Nephron (organoid): Measurements from ENCODE around the gene ST3GAL5.
A peak's percentile ranks its signal among the peaks of the same experiment; 100 is the strongest.

ENCODE experiments used
- H3K27ac Mint-ChIP-seq, 3 experiments: 2 replicates each; pipeline ENCODE4 v1.8.0; 2020; ENCODE audit warnings: mixed read lengths in 3 of 3, mild to moderate bottlenecking in 2 of 3, moderate library complexity in 1 of 3
- H3K27me3 Mint-ChIP-seq: 2 replicates; pipeline ENCODE4 v1.8.0; 2021; ENCODE audit warnings: low read depth, mild to moderate bottlenecking, moderate library complexity, mixed read lengths
- H3K36me3 Mint-ChIP-seq: 2 replicates; pipeline ENCODE4 v1.8.0; 2020; ENCODE audit warnings: low read depth, mixed read lengths
- H3K4me1 Mint-ChIP-seq: 2 replicates; pipeline ENCODE4 v1.8.0; 2020; ENCODE audit warnings: mixed read lengths
- H3K4me3 Mint-ChIP-seq, 3 experiments: 2 replicates each; pipeline ENCODE4 v1.8.0; 2020; ENCODE audit warnings: mild to moderate bottlenecking in 3 of 3, mixed read lengths in 3 of 3, moderate library complexity in 2 of 3
- H3K9me3 Mint-ChIP-seq: 2 replicates; pipeline ENCODE4 v1.8.0; 2020; ENCODE audit warnings: mixed read lengths
- CTCF ChIP-seq, 3 experiments: fragments of 200-600 bp; sonication (generic); IDR thresholded peaks; one replicate each; pipeline ENCODE4 v1.5.0; 2021; ENCODE audit warnings: antibody characterized with exemption in 3 of 3; ENCODE audit not compliant: unreplicated experiment in 3 of 3

Gene ST3GAL5

GRCh38 chr2:85794038-85794441 is 94.8 kb downstream of the ST3GAL5 start:
- Mint-ChIP-seq H3K9me3 (no peaks in the 10 kb centered on the region), H3K36me3 (no peaks in the 10 kb centered on the region), H3K27me3 (peaks cover 5% of the 10 kb centered on the region), H3K27ac (peak overlapping the region; percentile 16 to 88 (median 22)), H3K4me3 (peak overlapping the region in 1 of 3 experiments; percentile 24), H3K4me1 (peaks cover 97% of the 10 kb centered on the region)
- no peak for TF ChIP-seq CTCF (IDR thresholded peaks at IDR 0.05; ENCODE audit: unreplicated experiment in 3 of 3)

- Mint-ChIP-seq H3K27ac (peak overlapping the region; percentile 16 to 88 (median 22)), H3K36me3 (no peaks in the 10 kb centered on the region), H3K4me1 (peaks cover 94% of the 10 kb centered on the region), H3K9me3 (no peaks in the 10 kb centered on the region), H3K27me3 (peaks cover 5% of the 10 kb centered on the region), H3K4me3 (no peak overlapping the region)
- no peak for TF ChIP-seq CTCF (IDR thresholded peaks at IDR 0.05; ENCODE audit: unreplicated experiment in 3 of 3)
These were observed 95.2 kb downstream of the ST3GAL5 start for GRCh38 chr2:85793584-85793983.

- no peak for TF ChIP-seq CTCF (IDR thresholded peaks at IDR 0.05; ENCODE audit: unreplicated experiment in 3 of 3)
- Mint-ChIP-seq H3K27me3 (peaks cover 9% of the 10 kb centered on the region), H3K4me3 (peak overlapping the region in 2 of 3 experiments; percentile 9 to 41), H3K4me1 (peaks cover 88% of the 10 kb centered on the region), H3K27ac (peak overlapping the region; percentile 36 to 88 (median 67)), H3K9me3 (no peaks in the 10 kb centered on the region), H3K36me3 (peaks cover 1% of the 10 kb centered on the region)
These were observed 95.9 kb downstream of the ST3GAL5 start for GRCh38 chr2:85792783-85793441.

DNA sequence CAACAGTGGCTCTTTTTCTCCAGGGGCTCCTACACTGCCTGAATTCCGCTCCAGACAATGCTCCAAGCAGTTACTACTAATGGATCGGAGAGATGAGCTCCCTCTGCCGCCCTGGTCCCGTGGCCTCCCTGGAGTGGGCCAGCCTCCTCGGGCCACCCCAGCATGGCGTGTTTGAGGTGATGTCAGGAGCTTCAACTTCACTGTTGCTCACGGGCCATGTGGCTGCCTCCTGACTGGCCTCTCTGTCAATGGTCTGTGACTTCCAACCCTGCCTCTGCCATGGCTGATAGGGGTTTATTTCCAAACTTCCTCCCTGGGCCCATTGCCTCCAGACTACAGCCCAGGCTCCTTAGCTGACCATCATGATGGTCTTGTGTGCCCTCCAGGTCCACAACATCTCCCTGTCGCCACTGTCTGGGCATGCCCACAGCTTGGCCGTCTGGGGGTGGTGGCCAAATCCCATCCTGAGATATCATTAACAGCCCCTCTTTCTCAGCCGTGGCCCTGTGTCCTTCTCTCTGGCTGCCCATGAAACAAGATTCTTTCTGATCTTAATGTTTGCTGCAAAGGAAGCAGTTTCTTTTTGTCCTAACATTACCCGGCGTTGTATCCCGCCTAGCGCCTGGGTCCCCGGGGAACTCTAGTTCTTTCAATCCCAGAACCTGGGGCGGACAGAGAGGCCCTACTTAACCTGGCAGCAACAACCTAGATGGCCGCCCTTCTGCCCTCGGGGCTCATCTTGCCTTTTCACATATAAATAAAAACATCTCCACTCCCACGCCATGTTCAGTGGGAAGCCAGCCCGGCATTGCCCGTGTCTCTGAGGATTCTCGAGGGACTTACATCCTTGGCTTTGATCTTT is 96.9 kb downstream of the ST3GAL5 start:
- H3K36me3 Mint-ChIP-seq: peaks cover 5% of the 10 kb centered on the region
- H3K4me3 Mint-ChIP-seq: peak overlapping the region in 1 of 3 experiments; percentile 9
- no peaks in the 10 kb centered on the region for H3K9me3 Mint-ChIP-seq
- peak overlapping the region; percentile 67 to 88 (median 73) for H3K27ac Mint-ChIP-seq
- H3K4me1 Mint-ChIP-seq: peaks cover 78% of the 10 kb centered on the region
- TF ChIP-seq CTCF (IDR thresholded peaks at IDR 0.05; ENCODE audit: unreplicated experiment in 3 of 3): no peak
- peaks cover 5% of the 10 kb centered on the region for H3K27me3 Mint-ChIP-seq

DNA sequence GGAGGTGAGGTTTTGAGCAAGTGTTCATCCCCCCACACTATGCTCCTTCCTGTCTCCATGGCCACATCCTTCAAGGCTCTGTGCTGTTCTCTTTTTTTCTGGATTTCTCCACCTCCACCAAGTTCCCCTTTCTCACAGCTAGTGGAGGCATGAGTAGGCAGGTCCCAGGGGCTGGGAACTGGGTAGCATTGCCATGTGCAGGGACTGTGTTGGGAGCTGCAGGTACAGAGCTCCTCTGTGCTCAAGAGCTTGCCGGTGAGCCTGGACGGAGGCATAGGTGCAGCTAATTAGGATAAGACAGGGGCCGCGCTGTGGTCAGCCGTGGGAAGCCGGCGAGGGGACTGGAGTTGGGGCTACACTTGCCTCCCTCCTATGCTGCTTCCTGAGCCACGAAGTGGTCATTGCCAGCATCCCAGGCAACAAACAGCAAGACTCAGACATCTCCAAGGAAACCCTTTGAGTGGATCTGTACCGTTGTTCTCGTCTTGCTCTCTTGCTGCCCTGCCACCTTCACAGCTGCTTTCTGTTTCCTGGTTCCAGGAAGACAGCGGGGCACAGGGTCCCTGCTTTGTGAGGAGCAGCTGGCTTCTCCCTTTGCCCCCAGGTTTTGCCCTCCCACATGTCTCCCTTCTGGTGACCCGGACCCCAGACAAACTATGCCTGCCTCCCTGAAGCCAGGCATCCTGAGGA is 98.1 kb downstream of the ST3GAL5 start:
- peaks cover 5% of the 10 kb centered on the region for H3K36me3 Mint-ChIP-seq
- H3K4me1 Mint-ChIP-seq: peaks cover 72% of the 10 kb centered on the region
- TF ChIP-seq CTCF (IDR thresholded peaks at IDR 0.05; ENCODE audit: unreplicated experiment in 3 of 3): no peak
- peaks cover 4% of the 10 kb centered on the region for H3K27me3 Mint-ChIP-seq
- H3K4me3 Mint-ChIP-seq: no peak overlapping the region
- no peaks in the 10 kb centered on the region for H3K9me3 Mint-ChIP-seq
- H3K27ac Mint-ChIP-seq: peak overlapping the region in 2 of 3 experiments; percentile 33 to 85
